ENCODE results near the gene PNPLA7. TPM values are rescaled to one million over a fixed set of nuclear protein-coding genes. Genes with fewer than 3 reads are reported as not detected.

The PNPLA7 gene
- total and polyA plus RNA-seq, 4 donors = 0.79 to 8.9 (median 7.7) TPM

- H3K4me3 ChIP-seq = no peak overlapping the region
- TF ChIP-seq CTCF (IDR thresholded peaks at IDR 0.05; ENCODE audit: control extremely low read depth, extremely low read depth) = no peak
- no peak overlapping the region for H3K9ac ChIP-seq (ENCODE audit: insufficient read depth in 1 of 2, low read length in 2 of 2)
- ATAC-seq (ENCODE audit: insufficient read depth, low FRiP score) (no peak), DNase-seq (no peak)
- no peaks in the 10 kb centered on the region for H3K36me3 ChIP-seq (ENCODE audit: control insufficient read depth in 4 of 4, insufficient read depth in 4 of 4, low read length in 4 of 4)
- no peak overlapping the region for H3K27ac ChIP-seq (ENCODE audit: low read depth in 1 of 2, low read length in 1 of 2)
- WGBS, 2 donors = 83 to 88% methylated on average over 39 to 40 of the region's 40 CpGs
- no peaks in the 10 kb centered on the region for H3K9me3 ChIP-seq (ENCODE audit: control insufficient read depth in 4 of 4, insufficient read depth in 3 of 4, low read length in 3 of 4)
- H3K27me3 ChIP-seq (ENCODE audit: control insufficient read depth in 3 of 3, insufficient read depth in 3 of 3, low read length in 2 of 3) = no peaks in the 10 kb centered on the region
- peaks cover 0 to 10% (median 0%) of the 10 kb centered on the region in 5 donors for H3K4me1 ChIP-seq (ENCODE audit: control insufficient read depth in 5 of 5, insufficient read depth in 5 of 5, low read length in 5 of 5)
Observed at GRCh38 chr9:137437691-137438590, 112.3 kb downstream of the PNPLA7 start.

GRCh38 chr9:137436761-137437600 lies 113.2 kb downstream of the PNPLA7 start:
- H3K27ac ChIP-seq (ENCODE audit: low read depth in 1 of 2, low read length in 1 of 2) = no peak overlapping the region
- no peak overlapping the region for H3K4me3 ChIP-seq
- H3K36me3 ChIP-seq (ENCODE audit: control insufficient read depth in 4 of 4, insufficient read depth in 4 of 4, low read length in 4 of 4) = no peaks in the 10 kb centered on the region
- DNase-seq = no peak
- no peaks in the 10 kb centered on the region for H3K27me3 ChIP-seq (ENCODE audit: control insufficient read depth in 3 of 3, insufficient read depth in 3 of 3, low read length in 2 of 3)
- ATAC-seq (ENCODE audit: insufficient read depth, low FRiP score) = no peak
- H3K9ac ChIP-seq (ENCODE audit: insufficient read depth in 1 of 2, low read length in 2 of 2) = no peak overlapping the region
- no peaks in the 10 kb centered on the region for H3K9me3 ChIP-seq (ENCODE audit: control insufficient read depth in 4 of 4, insufficient read depth in 3 of 4, low read length in 3 of 4)
- no peak for TF ChIP-seq CTCF (IDR thresholded peaks at IDR 0.05; ENCODE audit: control extremely low read depth, extremely low read depth)
- 79 to 88% methylated on average over 24 of the region's 24 CpGs for WGBS, 2 donors
- H3K4me1 ChIP-seq (ENCODE audit: control insufficient read depth in 5 of 5, insufficient read depth in 5 of 5, low read length in 5 of 5) = peaks cover 0 to 10% (median 0%) of the 10 kb centered on the region in 5 donors

- H3K27ac ChIP-seq (ENCODE audit: low read depth in 1 of 2, low read length in 1 of 2) = no peak overlapping the region
- H3K4me1 ChIP-seq (ENCODE audit: control insufficient read depth in 5 of 5, insufficient read depth in 5 of 5, low read length in 5 of 5) = peaks cover 0 to 8% (median 0%) of the 10 kb centered on the region in 5 donors
- WGBS, 2 donors = 65 to 84% methylated on average over 42 of the region's 42 CpGs
- H3K27me3 ChIP-seq (ENCODE audit: control insufficient read depth in 3 of 3, insufficient read depth in 3 of 3, low read length in 2 of 3) = no peaks in the 10 kb centered on the region
- ATAC-seq (ENCODE audit: insufficient read depth, low FRiP score) (peak; percentile 84), DNase-seq (no peak)
- H3K9me3 ChIP-seq (ENCODE audit: control insufficient read depth in 4 of 4, insufficient read depth in 3 of 4, low read length in 3 of 4) = no peaks in the 10 kb centered on the region
- H3K36me3 ChIP-seq (ENCODE audit: control insufficient read depth in 4 of 4, insufficient read depth in 4 of 4, low read length in 4 of 4) = no peaks in the 10 kb centered on the region
- H3K4me3 ChIP-seq = no peak overlapping the region
- TF ChIP-seq CTCF (IDR thresholded peaks at IDR 0.05; ENCODE audit: control extremely low read depth, extremely low read depth) = no peak
- H3K9ac ChIP-seq (ENCODE audit: insufficient read depth in 1 of 2, low read length in 2 of 2) = no peak overlapping the region
Observed at GRCh38 chr9:137435980-137436760, 114.0 kb downstream of the PNPLA7 start.

Data from lung (tissue), 12 donors.